GM04504 (cell line): Measurements from ENCODE around the gene ADD1.

Experiments used
- DNase-seq: peaks from one replicate; pipeline ENCODE4 v3.0.0-alpha.2; 2012; ENCODE audit warnings: low read depth

The ADD1 gene

DNA sequence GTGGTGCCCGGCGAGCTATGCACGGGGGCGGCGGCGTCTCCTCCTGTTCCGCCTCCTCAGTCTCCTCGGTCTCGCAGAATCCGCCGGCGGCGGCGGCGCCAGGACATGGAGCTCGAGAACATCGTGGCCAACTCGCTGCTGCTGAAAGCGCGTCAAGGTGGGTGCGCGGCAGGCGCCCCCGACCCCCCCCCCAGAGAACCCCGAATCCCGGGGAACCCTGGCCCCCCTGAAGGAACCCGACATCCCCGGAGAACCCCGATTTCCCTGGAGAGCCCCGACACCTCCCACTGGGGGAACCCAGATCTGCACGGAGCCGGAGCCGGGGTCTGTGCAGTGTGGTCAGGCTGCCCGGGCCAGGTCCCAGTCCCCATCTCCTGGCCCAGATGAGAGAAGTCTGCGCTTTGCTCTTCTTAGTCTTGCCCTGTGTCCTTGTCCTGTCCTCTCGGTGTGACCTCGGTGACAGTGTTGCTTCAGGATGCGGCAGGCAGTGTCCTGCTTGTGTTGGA lies 120.4 kb downstream of the ADD1 start:
- DNase-seq, result no peak

DNA sequence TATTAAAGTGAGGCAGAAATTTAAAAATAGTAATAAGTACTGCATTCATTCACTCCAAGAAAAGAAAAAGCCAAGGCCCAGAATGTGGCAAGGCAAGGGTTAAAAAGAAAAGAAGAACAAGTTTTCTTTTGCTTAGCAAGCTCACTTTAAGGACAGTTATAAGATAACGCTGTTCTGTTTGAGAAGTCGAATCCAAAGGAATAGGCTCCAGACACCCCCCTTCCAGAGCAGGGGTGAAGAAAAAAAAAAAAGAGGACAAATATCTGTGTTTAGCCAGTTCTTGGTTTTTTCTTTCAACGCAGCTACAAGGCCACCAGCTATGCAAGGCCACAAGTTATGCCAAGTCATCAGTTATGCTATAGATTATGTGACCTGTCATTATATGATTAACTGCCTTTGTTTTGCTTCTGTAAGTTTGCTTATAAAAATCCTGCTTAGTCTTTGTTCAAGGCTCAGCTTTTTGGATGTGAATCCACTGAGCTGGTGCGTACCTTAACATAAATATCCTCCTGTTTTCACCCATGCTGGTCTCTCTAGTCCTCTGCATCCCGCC lies 121.1 kb downstream of the ADD1 start:
- DNase-seq, result no peak

DNA sequence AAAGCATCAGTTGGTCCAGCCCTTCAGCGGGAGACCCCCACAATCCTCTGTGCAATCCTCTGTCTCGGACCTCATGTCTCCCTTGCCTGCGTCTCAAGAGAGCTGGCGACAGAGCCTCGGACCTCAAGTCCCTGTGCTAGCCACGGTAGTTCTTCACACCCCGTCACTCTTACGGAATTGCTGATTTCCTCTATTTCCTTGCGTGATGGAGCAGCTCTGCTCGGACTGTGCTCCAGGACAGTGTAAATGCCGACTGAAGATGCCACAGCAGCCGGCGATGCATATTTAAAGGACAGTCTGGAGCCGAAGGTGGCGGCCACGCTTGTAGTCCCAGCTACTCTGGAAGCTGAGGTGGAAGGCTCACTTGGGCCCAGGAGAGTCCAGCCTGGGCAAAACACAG lies 121.6 kb downstream of the ADD1 start:
- no peak for DNase-seq

DNA sequence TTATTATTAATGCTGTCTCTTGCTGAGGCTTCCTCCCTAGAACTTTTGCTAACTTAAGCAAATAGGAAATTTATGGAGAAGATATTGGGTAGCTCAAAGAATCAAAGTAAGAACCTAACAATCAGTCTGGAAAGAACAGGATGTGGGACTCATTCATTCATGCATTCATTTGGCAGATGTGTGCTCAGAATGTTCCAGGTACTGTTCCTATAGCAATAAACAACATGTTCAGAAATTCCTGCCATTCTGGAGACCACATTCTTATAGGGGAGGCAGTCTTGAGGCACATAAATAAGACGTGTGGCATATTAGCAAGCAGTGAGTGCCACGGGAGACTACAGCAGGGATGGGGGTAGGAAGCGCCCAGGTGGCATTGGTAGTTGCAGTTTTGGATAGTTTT lies 124.7 kb downstream of the ADD1 start:
- DNase-seq, result no peak

DNA sequence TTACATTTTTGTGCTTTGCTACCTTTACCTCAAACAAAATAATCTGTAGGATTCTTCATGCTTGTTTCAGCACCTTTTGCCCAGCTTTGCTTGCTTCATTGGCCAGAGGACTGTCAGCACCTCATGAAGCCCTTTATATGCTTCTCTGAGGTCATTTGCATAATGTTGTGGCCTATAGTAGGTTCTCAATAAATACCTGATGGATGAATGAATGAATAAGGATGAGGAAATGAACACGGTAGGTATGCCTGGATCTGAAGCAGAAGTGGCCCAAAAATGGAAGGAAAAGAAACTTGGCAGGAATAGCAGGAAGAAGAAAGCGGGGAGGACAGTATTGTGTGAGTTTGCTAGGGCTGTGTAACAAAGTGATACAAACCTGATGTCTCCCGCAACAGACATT lies 127.6 kb downstream of the ADD1 start:
- DNase-seq, result no peak

DNA sequence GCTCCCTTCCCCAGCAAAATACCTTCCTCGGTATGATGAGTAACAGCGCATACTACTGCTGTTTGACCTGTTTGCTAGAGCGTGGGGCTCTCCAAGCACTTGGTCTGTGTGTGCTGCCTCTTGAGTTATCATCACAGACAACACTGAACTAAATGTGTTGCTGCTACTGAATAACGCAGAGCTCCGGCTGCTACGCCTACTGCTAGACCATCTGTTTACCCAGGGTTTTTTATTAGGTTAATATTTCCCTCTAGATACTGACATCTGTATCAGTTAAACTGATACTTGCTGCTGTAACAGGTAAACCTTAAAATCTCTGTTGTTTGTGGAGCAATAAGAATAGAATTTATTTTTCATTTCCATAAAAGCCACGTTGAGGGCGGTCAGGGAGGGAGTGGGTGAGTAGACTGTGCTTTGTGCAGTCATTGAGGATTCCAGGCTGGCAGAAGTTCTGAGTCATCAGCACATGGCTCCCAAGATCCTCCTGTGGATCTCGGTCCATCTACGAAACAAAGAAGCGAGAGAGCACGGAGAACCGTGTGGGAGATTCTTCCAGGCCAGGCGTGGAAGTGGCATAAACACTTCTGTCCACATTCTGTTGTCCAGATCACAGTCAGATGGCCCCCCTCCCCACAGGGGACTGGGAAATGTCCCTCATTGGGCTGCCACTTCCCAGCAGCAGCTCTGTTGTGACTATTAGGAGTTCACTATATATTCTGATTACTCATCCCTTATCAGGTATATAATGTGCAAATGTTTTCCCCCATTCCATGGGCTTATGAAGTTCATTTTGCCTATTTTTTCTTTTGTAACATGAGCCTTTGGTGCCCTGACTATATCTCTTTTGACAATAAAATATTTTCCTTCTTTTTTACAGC lies 133.8 kb downstream of the ADD1 start:
- DNase-seq, result peak; percentile 52
